GM20000 (cell line): ENCODE results near the gene SETDB2.

ENCODE experiments used
- DNase-seq: peaks from one replicate; pipeline ENCODE4 v3.0.0; 2012; ENCODE audit warnings: low spot score
- CTCF ChIP-seq: IDR thresholded peaks from 2 replicates; pipeline ENCODE4 v1.5.1; 2012; ENCODE audit warnings: mild to moderate bottlenecking, control low read depth; ENCODE audit errors: extremely low read depth, missing control alignments

Gene SETDB2

GRCh38 chr13:49533011-49533410 lies 88.9 kb downstream of the SETDB2 start:
- TF ChIP-seq CTCF = no peak
- no peak for DNase-seq

GRCh38 chr13:49533591-49534269 lies 89.7 kb downstream of the SETDB2 start:
- no peak for DNase-seq

GRCh38 chr13:49536144-49536873 lies 92.2 kb downstream of the SETDB2 start:
- no peak for TF ChIP-seq CTCF
- no peak for DNase-seq

More at GRCh38 chr13:49533591-49534269, 89.7 kb downstream of the SETDB2 start:
- no peak for TF ChIP-seq CTCF

GRCh38 chr13:49538404-49538803 lies 94.3 kb downstream of the SETDB2 start:
- no peak for DNase-seq
- TF ChIP-seq CTCF = no peak

- DNase-seq = no peak
- no peak for TF ChIP-seq CTCF
These were observed 95.2 kb downstream of the SETDB2 start for GRCh38 chr13:49539313-49539712.

- TF ChIP-seq CTCF = no peak
- no peak for DNase-seq
These were observed 95.7 kb downstream of the SETDB2 start for GRCh38 chr13:49539746-49540145.

GRCh38 chr13:49540552-49540951 lies 96.5 kb downstream of the SETDB2 start:
- TF ChIP-seq CTCF = no peak
- no peak for DNase-seq
